AG09319 (cell line): Measurements from ENCODE around the gene HEYL.

Source experiments
- DNase-seq: peaks from one replicate; pipeline ENCODE4 v3.0.0-alpha.2; 2010; ENCODE audit warnings: low read depth; ENCODE audit errors: extremely low read depth
- TF ChIP-seq, protein P1 (sequence below): IDR thresholded peaks from 2 replicates; pipeline ENCODE4 v1.5.1; 2011; ENCODE audit warnings: low read depth, mild to moderate bottlenecking, inconsistent platforms, low read length, moderate library complexity

Gene HEYL

DNA sequence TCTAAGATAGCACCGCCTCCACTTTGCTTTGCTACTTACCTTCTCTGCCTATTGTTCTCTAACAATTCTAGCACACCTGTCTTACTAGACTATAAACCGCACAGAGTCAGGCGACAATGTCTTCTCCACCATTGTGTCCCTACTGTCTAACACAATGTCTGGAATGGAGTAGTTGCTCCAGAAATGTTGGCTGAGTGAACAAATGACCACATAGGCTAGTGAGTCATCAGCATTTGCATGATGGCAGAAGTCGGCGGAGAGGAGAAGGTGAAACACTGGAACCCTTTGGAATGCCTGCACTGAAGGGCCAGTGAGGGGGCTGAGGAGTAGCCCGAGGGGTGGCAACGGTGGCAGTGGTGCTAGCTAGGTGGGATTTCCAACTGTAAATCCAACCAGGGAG lies 48.9 kb downstream of the HEYL start:
- no peak for DNase-seq
- TF ChIP-seq, protein P1, sequence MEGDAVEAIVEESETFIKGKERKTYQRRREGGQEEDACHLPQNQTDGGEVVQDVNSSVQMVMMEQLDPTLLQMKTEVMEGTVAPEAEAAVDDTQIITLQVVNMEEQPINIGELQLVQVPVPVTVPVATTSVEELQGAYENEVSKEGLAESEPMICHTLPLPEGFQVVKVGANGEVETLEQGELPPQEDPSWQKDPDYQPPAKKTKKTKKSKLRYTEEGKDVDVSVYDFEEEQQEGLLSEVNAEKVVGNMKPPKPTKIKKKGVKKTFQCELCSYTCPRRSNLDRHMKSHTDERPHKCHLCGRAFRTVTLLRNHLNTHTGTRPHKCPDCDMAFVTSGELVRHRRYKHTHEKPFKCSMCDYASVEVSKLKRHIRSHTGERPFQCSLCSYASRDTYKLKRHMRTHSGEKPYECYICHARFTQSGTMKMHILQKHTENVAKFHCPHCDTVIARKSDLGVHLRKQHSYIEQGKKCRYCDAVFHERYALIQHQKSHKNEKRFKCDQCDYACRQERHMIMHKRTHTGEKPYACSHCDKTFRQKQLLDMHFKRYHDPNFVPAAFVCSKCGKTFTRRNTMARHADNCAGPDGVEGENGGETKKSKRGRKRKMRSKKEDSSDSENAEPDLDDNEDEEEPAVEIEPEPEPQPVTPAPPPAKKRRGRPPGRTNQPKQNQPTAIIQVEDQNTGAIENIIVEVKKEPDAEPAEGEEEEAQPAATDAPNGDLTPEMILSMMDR = no peak

DNA sequence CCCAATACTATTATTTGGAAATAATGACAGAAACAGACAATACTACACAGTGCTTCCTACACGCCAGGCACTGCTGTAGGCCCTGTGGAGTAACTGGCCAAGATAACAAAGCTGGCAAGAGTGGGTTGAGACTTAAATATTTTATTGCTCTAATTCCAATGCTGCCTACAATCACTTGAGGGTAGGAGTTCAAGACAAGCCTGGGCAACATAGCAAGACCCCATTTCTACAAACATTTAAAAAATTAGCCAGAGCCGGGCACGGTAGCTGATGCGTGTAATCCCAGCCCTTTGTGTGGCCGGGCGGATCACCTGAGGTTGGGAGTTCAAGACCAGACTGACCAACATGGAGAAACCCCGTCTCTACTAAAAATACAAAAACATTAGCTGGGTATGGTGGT lies 53.5 kb downstream of the HEYL start:
- TF ChIP-seq, protein P1 = no peak
- no peak for DNase-seq

DNA sequence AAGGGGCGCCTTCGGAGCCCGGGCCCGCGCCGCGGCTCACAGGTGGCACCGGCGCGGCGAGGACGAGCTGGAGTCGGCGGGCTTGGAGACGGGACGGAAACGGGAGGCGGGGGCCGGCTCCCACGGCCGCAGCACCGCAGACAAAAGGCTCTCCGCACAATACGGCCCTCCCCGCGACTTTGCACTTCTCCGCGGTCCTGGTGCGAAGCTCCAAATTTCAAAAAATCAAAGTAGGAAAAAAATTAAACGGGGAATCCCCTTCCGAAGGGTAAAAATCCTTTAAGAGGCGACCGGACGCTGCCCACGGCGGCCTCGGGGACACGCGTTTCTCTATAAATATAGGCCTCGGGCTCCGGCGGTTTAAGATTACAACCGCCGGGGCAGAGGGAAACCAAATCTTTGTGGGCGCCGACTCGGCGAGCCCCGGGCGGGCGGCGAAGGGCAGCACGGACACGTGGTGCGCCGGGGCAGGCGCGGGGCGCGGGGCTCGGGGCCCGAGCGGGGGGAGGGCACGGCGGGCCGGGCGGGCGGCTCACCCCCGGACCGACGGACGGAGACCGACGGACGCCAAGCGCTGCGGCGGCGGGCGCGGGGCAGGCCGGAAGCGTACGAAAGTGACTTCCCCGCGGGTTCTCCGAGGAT lies 63.3 kb downstream of the HEYL start:
- DNase-seq = no peak

DNA sequence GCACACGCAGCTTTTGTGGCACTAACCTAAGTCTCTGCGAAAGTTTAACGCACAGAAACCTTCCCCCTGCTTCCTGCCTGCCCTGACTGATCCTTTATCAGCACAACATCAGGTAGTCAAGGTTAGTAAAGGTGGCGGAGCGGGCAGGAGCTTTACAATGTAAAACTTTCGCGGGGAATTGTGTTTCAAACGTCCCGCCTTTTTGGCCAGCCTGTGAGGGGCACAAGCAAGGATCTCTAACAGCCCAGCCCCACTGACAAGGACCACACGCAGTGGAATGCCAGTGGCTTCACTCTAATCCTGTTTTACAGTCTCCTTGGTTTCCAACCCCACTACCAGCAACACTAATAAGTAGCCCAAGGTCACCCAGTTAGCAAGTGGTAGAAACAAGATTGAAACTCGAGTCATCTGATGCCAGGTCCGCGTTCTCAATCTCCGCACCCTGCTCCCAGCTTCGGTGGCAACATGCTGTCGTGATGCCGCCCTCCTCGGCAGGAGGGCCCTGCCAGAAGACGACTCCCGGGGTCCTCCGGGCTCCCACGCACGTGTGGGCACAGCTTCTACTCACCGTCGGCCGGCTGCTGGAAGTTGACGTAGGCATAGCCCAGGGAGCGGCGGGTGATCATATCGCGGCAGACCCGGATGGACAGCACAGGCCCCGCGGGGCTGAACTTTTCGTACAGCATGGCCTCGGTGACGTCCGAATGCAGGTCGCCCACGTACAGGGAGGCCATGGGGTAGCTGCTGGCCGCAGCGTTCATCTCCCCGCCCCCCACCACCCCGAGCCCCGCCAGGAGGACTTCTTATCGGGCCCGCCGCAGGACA lies 64.0 kb downstream of the HEYL start:
- DNase-seq = no peak
- TF ChIP-seq, protein P1 = no peak

More for the DNA sequence above, 63.3 kb downstream of the HEYL start:
- TF ChIP-seq, protein P1 = no peak

DNA sequence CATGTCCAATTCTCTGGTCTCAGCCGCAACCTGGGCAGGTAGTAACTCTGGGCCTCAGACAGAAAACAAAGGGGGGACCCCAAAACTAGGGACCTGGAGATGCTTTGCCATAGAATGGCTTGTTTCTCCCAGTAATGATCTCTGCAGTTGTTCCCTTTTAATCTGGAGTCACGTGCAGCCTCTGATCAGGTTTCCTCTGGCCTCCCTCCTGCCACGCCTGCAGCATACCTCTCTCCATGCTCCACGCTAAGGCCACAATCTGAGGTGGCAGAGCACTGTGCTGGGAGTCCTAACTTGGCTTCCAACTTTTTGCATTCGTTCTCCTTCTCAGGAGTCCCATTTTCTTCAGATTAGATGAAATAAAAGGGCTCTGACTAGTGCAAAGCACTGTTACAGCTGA lies 64.8 kb downstream of the HEYL start:
- TF ChIP-seq, protein P1 = no peak
- no peak for DNase-seq
